Esophagus muscularis mucosa (tissue), 4 donors: ENCODE data around the gene TRAK1. TPM values are rescaled to one million over a fixed set of nuclear protein-coding genes. Genes with fewer than 3 reads are reported as not detected.
"Not testable (repeated sequence)": the region's sequence is repeated elsewhere in the genome, so short reads cannot be mapped to it uniquely, and the experiment has no call there.

Source experiments
- DNase-seq: peaks from one replicate; pipeline ENCODE4 v3.0.0-alpha.2; 2017; ENCODE audit errors: extremely low spot score
- H3K27ac ChIP-seq, 4 donors: fragments of 200-600 bp; sonication (generic); replicated peaks in 1 of 4; 1 replicate in 3 of 4; 2 replicates in 1 of 4; pipeline ENCODE4 v1.5.1; 2016 to 2019; ENCODE audit warnings: mild to moderate bottlenecking in 1 of 4
- H3K27me3 ChIP-seq, 4 donors: fragments of 200-600 bp; sonication (generic); one replicate each; pipeline versions ENCODE4 v1.5.1 to v1.6.0; 2016 to 2019
- H3K36me3 ChIP-seq, 4 donors: fragments of 200-600 bp; sonication (generic); one replicate each; pipeline ENCODE4 v1.5.1; 2016 to 2019
- H3K4me1 ChIP-seq, 4 donors: fragments of 200-600 bp; sonication (generic); one replicate each; pipeline ENCODE4 v1.5.1; 2016 to 2019
- H3K4me3 ChIP-seq, 4 donors: fragments of 200-600 bp; sonication (generic); 1 replicate in 2 of 4; 2 replicates in 2 of 4; pipeline ENCODE4 v1.5.1; 2016 to 2019; ENCODE audit warnings: mild to moderate bottlenecking in 4 of 4, moderate library complexity in 1 of 4
- H3K9me3 ChIP-seq, 4 donors: fragments of 200-600 bp; sonication (generic); 1 replicate in 3 of 4; 2 replicates in 1 of 4; pipeline ENCODE4 v1.5.1; 2016 to 2019
- CTCF ChIP-seq, 3 experiments: fragments of 200-600 bp in 2 of 3; fragments of 450-650 bp in 1 of 3; sonication (generic) in 2 of 3; IDR thresholded peaks; one replicate each; pipeline ENCODE4 v1.5.1; 2017 to 2019; ENCODE audit warnings: antibody characterized with exemption in 3 of 3, mild to moderate bottlenecking in 2 of 3, moderate library complexity in 1 of 3
- EP300 ChIP-seq: sonication (generic); formaldehyde crosslinking; IDR thresholded peaks from one replicate; pipeline ENCODE4 v1.6.1; 2017; ENCODE audit warnings: antibody characterized with exemption
- POLR2A ChIP-seq: fragments of 450-650 bp; IDR thresholded peaks from one replicate; pipeline ENCODE4 v1.6.1; 2017; ENCODE audit warnings: antibody characterized with exemption, moderate library complexity, mild to moderate bottlenecking, low read depth
- POLR2AphosphoS5 ChIP-seq, 2 donors: sonication (generic); formaldehyde crosslinking; IDR thresholded peaks; one replicate each; pipeline ENCODE4 v1.6.1; 2017; ENCODE audit warnings: antibody characterized with exemption in 2 of 2
- WGBS: methylation state at CpG from one replicate; pipeline ENCODE4 v1.1.5; 2018; 5-methylcytosine and 5-hydroxymethylcytosine counted together
- intact Hi-C: fragments of 100-400 bp; cut with DNase I; formaldehyde crosslinking; loops from one replicate; pipeline ENCODE4 v1.15.1; 2023
- total RNA-seq, 4 donors: library from RNA; depleted of rRNA; stranded (reverse); fragments of >200 nt; gene quantifications; one replicate each; pipeline versions ENCODE4 v1.1.0 to v1.2.1, GENCODE V29; 2016

Gene TRAK1
- total RNA-seq, result 10 to 100 TPM; 45.7 to 74.8 (median 57.7) TPM

DNA sequence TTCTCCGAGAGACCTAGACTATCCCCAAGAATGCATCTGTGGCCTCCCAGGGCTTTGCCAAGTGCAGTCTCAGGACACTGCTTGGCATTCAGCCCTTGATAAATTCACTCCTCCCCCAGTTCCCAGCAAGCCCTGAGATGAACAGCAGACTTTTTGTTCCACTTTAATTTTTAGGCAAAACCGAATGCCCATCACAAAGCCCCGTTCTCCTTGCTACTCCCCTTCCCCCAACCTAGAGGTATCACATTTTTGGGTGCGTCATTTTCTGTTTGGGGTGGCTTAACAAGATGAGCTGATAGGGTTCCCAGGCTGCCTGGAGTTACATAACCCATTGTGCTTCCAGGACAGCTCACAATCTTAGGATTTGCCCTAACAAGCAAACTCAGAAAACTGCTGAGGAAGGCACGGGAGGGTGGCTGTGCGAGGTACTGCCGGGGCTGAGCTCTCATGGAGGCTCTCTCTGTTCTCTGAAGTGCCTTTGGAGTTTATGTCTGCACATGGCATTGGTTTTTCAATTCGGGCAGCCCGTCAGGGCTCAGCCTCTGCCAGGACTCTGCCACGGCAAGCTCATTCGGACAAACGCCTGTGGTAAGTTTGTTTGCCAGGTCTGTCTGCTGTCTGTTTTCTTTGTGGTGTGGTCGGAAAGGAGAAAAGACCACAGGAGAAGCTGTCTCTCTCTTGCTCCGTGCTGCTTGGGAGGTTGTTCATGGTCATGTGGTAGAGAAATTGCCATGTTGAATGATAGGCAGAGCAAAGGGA is at the start of gene TRAK1:
Gene TRAK1 (plus strand): TSS at position 385 of the 759 bp plus-strand sequence. CDS start 113 bp downstream, at position 498.
- peak within 1 kb of the TSS; percentile 68 to 84 (median 74) for H3K27ac ChIP-seq
- intact Hi-C loops, result no loop called here
- DNase-seq, result no peak
- H3K4me3 ChIP-seq, result peak within 1 kb of the TSS; percentile 32 to 44 (median 38)
- no peaks in the 10 kb centered on the region for H3K9me3 ChIP-seq
- H3K4me1 ChIP-seq, result peaks cover 46 to 68% (median 53%) of the 10 kb centered on the region in 4 donors
- TF ChIP-seq CTCF (IDR thresholded peaks at IDR 0.05), result no peak
- TF ChIP-seq POLR2A, result no peak
- TF ChIP-seq EP300, result no peak
- peak; percentile 56 for TF ChIP-seq POLR2AphosphoS5 (IDR thresholded peaks at IDR 0.05)
- peaks cover 5 to 33% (median 22%) of the 10 kb centered on the region in 4 donors for H3K36me3 ChIP-seq
- H3K27me3 ChIP-seq, result no peaks in the 10 kb centered on the region
- 53% methylated on average over 14 of the region's 14 CpGs for WGBS

DNA sequence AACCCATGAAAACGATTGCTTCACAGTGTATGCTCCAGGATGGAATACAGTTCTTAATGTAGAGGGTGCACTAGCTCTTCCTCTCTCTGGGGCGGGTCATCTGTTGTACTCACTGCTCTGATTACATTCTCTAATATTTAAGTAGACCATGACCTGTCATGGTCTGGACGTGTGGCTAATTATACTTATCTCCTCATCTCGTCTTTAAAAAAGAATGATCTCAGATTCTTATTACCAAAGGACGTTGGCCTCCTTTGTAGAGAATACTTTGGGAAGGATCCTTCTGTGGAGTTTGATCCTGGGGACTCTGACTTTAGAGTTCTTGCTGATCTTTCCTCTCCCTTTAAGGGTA is 48.4 kb upstream of the TRAK1 start:
- TF ChIP-seq POLR2AphosphoS5 (IDR thresholded peaks at IDR 0.05) (no peak), EP300 (no peak), POLR2A (no peak), CTCF (IDR thresholded peaks at IDR 0.05) (no peak)
- Histone ChIP-seq H3K27ac (peak overlapping the region; percentile 65 to 75 (median 73)), H3K9me3 (no peaks in the 10 kb centered on the region), H3K4me3 (peak overlapping the region in 2 of 4 donors; percentile 5 to 17), H3K27me3 (no peaks in the 10 kb centered on the region), H3K4me1 (peaks cover 68 to 75% (median 74%) of the 10 kb centered on the region in 4 donors), H3K36me3 (no peaks in the 10 kb centered on the region)
- 27% methylated on average over 5 of the region's 5 CpGs for WGBS
- intact Hi-C loops, result no loop called here
- no peak for DNase-seq

GRCh38 chr3:42043099-42043813 is 47.9 kb upstream of the TRAK1 start:
- 29% methylated on average over 9 of the region's 9 CpGs for WGBS
- intact Hi-C loops, result no loop called here

DNA sequence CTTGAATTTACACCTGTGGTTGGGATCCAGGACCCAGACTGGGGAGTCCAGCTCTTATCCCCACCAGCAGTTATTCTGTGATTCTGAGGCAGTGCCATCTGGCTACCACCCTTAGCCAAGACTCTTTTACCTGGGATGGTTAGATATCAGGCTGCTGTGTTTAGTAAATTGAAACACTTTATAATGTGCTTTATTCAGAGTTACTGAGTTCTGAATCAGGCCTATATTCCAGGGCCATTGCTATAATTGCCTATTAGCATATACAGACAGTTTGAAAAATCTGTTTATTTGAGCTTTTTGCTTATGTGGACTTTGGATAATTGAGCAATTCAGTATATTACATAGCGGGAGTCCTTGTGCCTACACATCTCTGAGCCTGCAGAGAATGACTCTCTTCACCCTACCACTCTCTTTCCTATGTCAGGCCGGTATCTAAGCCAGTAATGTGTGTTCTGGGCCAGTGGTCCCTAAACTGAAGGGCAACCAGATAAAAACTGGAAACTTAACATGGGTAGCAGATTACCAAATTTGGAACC is 45.4 kb upstream of the TRAK1 start:
- Histone ChIP-seq H3K9me3 (no peaks in the 10 kb centered on the region), H3K27ac (peak overlapping the region; percentile 38 to 75 (median 70)), H3K4me1 (peaks cover 71 to 81% (median 81%) of the 10 kb centered on the region in 4 donors), H3K27me3 (no peaks in the 10 kb centered on the region), H3K36me3 (no peaks in the 10 kb centered on the region), H3K4me3 (no peak overlapping the region)
- TF ChIP-seq POLR2A (no peak), POLR2AphosphoS5 (IDR thresholded peaks at IDR 0.05) (no peak), CTCF (IDR thresholded peaks at IDR 0.05) (no peak), EP300 (no peak)
- DNase-seq, result no peak
- intact Hi-C loops, result no loop called here
- 100% methylated on average over 2 of the region's 2 CpGs for WGBS

More at GRCh38 chr3:42043099-42043813, 47.9 kb upstream of the TRAK1 start:
- TF ChIP-seq POLR2AphosphoS5 (IDR thresholded peaks at IDR 0.05) (peak in 1 of 2 donors; percentile 12), POLR2A (no peak), CTCF (IDR thresholded peaks at IDR 0.05) (no peak), EP300 (no peak)
- Histone ChIP-seq H3K9me3 (no peaks in the 10 kb centered on the region), H3K4me1 (peaks cover 68 to 75% (median 73%) of the 10 kb centered on the region in 4 donors), H3K36me3 (no peaks in the 10 kb centered on the region), H3K27me3 (no peaks in the 10 kb centered on the region), H3K27ac (peak overlapping the region; percentile 65 to 75 (median 73)), H3K4me3 (peak overlapping the region in 2 of 4 donors; percentile 5 to 17)
- no peak for DNase-seq

- intact Hi-C loops, H3K27me3 ChIP-seq, H3K27ac ChIP-seq, H3K36me3 ChIP-seq, DNase-seq, H3K9me3 ChIP-seq, H3K4me3 ChIP-seq: not testable (repeated sequence)
- WGBS, result 57% methylated on average over 4 of the region's 4 CpGs
- H3K4me1 ChIP-seq, result peaks cover 73 to 86% (median 84%) of the 10 kb centered on the region in 4 donors
Observed at GRCh38 chr3:42048526-42048925, 42.6 kb upstream of the TRAK1 start.
